22Rv1 (cell line): ENCODE measurements around the gene OVAAL.

Experiments
- H3K27ac ChIP-seq: fragments of 450-650 bp; 2 replicates; pipeline ENCODE4 v1.5.1; 2017
- ZFX ChIP-seq: fragments of 450-650 bp; IDR thresholded peaks from 2 replicates; pipeline ENCODE4 v1.6.1; 2017; ENCODE audit warnings: antibody characterized with exemption, borderline replicate concordance
- TF ChIP-seq, protein P1 (sequence below): fragments of 450-650 bp; IDR thresholded peaks from 2 replicates; pipeline ENCODE4 v1.5.1; 2017; ENCODE audit warnings: mild to moderate bottlenecking

The OVAAL gene

DNA sequence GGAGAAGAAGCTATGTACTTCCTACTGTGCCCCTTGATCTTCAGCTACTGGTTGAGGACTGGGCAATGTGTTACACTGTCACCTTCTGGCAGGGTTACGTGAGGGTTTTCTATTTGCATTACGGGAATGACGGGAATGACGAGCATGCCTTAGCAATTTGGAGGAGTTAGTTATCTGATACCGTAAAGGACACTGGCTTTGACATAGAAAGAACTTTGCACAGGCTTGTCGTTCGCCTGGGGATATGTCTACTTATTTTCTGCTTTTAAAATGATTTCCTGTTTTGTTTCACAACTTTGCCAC lies 36.6 kb upstream of the OVAAL start:
- no peak overlapping the region for H3K27ac ChIP-seq
- TF ChIP-seq ZFX, result no peak
- TF ChIP-seq, protein P1, sequence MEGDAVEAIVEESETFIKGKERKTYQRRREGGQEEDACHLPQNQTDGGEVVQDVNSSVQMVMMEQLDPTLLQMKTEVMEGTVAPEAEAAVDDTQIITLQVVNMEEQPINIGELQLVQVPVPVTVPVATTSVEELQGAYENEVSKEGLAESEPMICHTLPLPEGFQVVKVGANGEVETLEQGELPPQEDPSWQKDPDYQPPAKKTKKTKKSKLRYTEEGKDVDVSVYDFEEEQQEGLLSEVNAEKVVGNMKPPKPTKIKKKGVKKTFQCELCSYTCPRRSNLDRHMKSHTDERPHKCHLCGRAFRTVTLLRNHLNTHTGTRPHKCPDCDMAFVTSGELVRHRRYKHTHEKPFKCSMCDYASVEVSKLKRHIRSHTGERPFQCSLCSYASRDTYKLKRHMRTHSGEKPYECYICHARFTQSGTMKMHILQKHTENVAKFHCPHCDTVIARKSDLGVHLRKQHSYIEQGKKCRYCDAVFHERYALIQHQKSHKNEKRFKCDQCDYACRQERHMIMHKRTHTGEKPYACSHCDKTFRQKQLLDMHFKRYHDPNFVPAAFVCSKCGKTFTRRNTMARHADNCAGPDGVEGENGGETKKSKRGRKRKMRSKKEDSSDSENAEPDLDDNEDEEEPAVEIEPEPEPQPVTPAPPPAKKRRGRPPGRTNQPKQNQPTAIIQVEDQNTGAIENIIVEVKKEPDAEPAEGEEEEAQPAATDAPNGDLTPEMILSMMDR, result no peak

DNA sequence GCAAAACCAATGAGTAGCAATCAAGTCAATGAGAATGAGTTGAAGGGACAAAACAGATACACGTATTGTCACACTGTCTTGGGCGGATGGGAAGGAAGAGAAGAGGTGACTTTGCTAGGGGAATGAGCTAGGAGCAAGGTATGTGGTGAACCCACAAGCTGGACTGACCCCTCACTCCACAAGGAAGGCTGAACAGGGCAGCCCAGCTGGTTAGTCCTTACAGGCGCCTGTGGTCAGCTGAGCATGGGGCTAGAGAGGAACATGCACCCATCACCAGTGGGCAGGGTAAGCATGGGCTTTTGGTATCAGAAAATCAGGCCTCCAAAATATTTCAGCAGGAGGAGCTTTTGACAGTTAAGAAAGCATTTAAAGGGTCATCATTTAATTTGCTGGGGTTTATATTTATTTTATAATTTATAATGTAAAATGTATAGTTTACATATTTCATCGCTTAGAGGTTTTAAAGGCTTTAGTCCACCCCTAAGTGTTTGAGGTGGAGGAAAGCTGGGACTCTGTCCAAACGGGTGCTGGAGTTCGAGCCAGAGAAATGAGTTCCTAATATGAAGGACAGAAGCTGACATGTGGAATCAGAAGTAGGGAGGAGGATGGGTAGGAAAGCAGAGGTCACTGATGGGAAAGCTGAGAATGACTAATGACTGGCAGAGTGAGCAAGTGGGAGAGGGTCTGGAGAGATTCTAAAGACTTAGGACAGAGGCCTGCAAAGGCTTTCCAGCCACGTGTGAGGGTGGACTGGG lies 34.4 kb upstream of the OVAAL start:
- H3K27ac ChIP-seq, result no peak overlapping the region
- no peak for TF ChIP-seq ZFX
- TF ChIP-seq, protein P1, result no peak

GRCh38 chr1:180524915-180525714 lies 33.6 kb upstream of the OVAAL start:
- TF ChIP-seq ZFX, result no peak
- TF ChIP-seq, protein P1, result no peak

GRCh38 chr1:180525715-180526039 lies 33.1 kb upstream of the OVAAL start:
- no peak for TF ChIP-seq ZFX
- TF ChIP-seq, protein P1, result no peak
- no peak overlapping the region for H3K27ac ChIP-seq

More at GRCh38 chr1:180524915-180525714, 33.6 kb upstream of the OVAAL start:
- H3K27ac ChIP-seq, result no peak overlapping the region

DNA sequence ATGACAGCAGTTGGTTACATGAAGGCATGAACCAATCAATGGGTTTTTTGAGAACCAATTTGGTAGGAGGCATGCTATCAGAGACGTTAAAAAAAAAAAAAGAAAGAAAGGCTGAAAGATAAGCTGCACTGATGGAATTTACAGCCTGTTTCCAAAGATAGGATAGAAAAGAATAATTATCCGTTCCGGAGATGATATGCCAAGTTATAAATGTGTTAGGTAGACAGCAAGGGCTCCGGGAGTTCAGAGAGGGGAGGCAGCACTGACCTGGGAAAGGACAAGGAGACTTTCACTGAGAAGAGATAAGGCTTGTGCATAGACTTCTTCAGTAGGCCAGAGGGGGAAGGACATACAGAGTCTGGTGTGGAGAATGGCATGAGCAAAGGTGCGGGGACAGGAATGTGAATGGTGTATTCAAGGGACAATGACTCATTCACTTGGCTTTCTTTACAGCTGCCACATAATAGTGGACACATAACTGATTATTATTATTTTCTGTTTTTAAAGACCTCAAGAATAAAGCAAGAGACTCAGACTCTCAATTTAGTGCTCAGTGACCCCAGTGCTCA lies 31.6 kb upstream of the OVAAL start:
- no peak overlapping the region for H3K27ac ChIP-seq
- TF ChIP-seq, protein P1, result no peak
- TF ChIP-seq ZFX, result no peak

- H3K27ac ChIP-seq, result no peak overlapping the region
- TF ChIP-seq ZFX, result no peak
- TF ChIP-seq, protein P1, result no peak
Measured at GRCh38 chr1:180528868-180529470, 29.8 kb upstream of the OVAAL start.
